Right lobe of liver (tissue), 4 donors: ENCODE results near the gene LMO7.

Experiments used
- POLR2A ChIP-seq: fragments of 450-650 bp; IDR thresholded peaks from one replicate; pipeline ENCODE4 v1.6.1; 2017; ENCODE audit warnings: antibody characterized with exemption, mild to moderate bottlenecking
- TF ChIP-seq, protein P1 (sequence below), 4 donors: fragments of 200-600 bp in 3 of 4; fragments of 450-650 bp in 1 of 4; IDR thresholded peaks; one replicate each; pipeline versions ENCODE4 v1.5.1 to v1.8.0; 2016 to 2022; ENCODE audit warnings: antibody characterized with exemption in 4 of 4, mild to moderate bottlenecking in 2 of 4
- donor health status: DM: no; HTN: no; CAD: no.
- donor health status: DM: no; HTN: no; CAD: no.
- donor health status: DM: no; HTN: yes; CAD: no.

DNA sequence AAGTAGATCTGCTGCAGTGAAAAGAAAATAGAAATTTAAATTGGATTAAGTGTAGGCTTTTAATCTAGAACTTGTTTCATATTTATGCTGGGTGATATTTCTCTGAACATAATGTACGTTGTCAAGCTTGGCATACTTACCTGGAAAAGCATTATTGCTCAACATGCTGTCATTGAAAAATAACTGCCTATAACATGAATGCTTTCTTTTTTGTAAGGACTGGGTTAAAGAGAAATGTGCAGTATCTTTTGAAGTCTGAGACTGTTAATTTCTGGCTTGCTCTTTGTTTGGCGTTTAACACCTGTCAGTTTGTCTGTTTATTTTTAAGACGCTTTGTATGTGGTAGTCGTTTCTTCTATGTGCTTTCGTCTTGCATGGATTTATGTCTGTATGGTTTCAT lies 175.2 kb downstream of the LMO7 start:
- TF ChIP-seq POLR2A: no peak
- TF ChIP-seq, protein P1, sequence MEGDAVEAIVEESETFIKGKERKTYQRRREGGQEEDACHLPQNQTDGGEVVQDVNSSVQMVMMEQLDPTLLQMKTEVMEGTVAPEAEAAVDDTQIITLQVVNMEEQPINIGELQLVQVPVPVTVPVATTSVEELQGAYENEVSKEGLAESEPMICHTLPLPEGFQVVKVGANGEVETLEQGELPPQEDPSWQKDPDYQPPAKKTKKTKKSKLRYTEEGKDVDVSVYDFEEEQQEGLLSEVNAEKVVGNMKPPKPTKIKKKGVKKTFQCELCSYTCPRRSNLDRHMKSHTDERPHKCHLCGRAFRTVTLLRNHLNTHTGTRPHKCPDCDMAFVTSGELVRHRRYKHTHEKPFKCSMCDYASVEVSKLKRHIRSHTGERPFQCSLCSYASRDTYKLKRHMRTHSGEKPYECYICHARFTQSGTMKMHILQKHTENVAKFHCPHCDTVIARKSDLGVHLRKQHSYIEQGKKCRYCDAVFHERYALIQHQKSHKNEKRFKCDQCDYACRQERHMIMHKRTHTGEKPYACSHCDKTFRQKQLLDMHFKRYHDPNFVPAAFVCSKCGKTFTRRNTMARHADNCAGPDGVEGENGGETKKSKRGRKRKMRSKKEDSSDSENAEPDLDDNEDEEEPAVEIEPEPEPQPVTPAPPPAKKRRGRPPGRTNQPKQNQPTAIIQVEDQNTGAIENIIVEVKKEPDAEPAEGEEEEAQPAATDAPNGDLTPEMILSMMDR (IDR thresholded peaks at IDR 0.05): no peak
